GM21529 (cell line): ENCODE measurements around the gene GCAT.

Source experiments
- ATAC-seq: cut with Tn5 transposase; IDR thresholded peaks from one replicate; pipeline ENCODE4 v1.9.1; 2021; ENCODE audit not compliant: unreplicated experiment

GCAT gene

DNA sequence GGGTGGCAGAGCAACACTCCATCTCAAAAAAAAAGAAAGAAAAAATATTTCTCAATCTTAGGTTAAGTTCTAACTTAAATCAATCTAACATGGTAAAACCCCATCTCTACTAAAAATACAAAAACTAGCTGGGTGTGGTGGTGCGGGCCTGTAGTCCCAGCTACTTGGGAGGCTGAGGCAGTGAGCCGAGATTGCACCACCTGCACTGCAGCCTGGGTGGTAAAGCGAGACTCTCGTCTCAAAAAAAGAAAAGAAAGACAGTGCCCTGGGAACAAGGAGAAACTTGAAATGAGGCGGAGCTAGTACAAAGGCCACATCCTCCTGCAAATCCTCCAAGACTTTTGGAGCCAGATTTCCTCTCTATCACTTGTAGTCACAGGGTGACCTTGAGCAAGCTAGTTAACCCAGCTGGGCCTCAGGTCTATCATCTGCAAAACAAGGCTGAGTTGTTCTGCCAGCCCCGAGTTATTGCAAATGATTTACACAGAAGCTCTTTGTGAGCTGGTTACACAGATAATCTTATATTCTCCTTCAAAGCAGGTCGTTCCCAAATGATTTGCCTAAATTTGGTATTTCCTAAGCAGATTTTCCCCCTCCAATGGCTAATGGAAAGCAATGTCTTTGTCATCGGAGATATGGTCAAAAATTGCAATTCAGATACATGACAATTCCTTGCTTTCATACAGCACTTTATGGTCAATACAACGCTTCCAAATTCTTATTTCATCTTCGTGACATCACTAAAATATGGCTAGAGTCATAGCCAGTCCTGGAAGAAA lies 34.5 kb downstream of the GCAT start:
- no peak for ATAC-seq

DNA sequence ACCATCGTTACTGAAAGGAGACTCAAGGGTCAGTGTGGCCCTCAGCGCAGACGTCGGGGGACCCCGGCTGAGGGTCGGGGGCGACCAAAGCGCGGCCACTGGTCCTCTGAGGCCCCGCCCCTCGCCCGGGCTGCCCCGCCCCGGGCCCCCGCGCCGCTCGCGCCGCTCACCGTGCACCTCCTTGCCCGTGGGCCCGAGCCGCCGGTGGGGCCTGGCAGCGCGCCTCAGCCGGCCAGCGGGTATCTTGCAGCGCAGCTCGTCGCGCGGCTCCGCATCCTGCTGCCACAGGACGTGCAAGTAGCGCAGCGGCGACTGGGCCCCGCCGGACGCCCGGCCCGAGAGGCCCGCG lies 36.0 kb downstream of the GCAT start:
- peak; percentile 37 for ATAC-seq

DNA sequence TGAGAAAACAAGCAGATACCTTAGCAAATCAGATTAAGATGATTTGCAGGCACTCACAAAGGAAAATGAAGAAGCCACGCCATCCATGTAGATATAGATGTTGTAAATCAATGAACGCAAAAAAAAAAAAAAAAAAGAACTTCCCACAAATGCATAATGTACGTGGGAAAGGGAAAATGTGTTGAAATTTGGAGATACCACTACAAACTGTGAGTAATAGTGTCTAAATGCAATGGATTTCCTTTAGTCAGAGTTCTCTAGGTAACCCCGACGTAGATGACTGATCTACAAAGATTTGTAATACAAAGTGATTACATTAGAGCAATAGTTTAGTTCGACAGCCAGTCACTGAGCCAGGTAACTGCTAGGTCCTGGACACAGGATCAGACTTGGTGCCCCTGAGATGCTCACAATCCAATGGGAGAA lies 37.2 kb downstream of the GCAT start:
- no peak for ATAC-seq

DNA sequence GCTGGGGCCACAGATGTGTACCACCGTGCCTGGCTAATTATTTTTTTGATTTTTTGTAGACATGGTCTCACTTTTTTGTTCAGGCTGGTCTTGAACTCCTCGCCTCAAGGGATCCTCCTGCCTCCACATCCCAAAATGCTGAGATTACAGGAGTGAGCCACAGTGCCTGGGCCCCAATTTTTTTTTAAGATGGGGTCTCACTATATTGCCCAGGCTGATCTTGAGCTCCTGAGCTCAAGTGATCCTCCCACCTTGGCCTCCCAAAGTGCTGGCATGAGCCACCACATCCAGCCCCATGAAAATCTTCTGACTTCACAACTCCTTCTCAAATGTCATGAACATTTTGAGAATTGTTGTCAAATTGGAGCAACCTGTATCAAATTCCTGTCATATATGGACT lies 38.7 kb downstream of the GCAT start:
- ATAC-seq, result no peak

DNA sequence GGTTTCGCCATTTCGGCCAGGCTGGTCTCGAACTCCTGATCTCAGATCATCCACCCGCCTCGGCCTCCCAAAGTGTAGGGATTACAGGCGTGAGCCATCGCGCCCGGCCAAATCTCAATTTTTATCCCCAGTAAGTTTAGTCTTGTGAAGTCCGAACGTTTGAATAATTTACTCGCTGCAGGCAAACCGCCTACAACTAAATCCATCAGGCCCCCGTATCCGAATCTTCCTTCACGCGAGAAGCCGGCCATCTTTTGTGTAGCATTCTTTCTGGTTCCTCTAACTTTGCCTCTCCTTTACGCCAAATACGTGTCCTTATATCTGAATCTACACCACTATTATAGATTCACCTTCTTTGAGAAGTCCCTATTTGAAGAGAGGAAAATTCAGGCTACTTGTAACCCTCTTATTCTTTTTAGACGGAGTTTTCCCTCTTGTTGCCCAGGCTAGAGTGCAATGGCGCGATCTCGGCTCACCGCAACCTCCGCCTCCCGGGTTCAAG lies 40.9 kb downstream of the GCAT start:
- ATAC-seq, result no peak

DNA sequence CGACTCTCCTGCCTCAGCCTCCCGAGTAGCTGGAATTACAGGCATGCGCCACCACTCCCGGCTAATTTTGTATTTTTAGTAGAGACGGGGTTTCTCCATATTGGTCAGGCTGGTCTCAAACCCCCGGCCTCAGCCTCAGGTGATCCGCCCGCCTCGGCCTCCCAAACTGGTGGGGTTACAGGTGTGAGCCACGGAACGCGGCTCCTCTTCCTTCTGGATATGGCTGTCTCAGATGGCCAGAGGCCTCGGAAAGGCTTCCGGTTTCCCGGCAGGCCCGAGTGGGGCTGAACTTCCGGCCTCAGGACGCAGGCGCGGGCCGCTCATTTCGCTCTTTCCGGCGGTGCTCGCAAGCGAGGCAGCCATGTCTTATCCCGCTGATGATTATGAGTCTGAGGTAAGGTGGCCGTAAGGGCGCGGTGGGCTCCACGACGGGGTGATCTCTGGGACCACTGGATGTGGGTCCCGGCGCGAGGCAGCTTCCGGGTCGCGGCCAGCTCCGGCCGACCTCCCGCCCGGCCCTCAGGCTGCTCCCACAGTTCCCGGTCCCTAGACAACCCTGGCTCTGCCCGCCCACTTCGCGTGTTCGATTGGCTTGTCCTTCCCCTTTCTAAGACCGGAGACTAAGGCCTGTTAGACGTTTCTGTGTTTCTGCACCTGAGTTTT lies 41.5 kb downstream of the GCAT start, which contains the start of gene EIF3L:
Gene EIF3L, plus strand, starts transcription at position 331 of the 663 bp plus-strand sequence. Its CDS starts 31 bp downstream, at position 362.
- peak; percentile 56 for ATAC-seq

DNA sequence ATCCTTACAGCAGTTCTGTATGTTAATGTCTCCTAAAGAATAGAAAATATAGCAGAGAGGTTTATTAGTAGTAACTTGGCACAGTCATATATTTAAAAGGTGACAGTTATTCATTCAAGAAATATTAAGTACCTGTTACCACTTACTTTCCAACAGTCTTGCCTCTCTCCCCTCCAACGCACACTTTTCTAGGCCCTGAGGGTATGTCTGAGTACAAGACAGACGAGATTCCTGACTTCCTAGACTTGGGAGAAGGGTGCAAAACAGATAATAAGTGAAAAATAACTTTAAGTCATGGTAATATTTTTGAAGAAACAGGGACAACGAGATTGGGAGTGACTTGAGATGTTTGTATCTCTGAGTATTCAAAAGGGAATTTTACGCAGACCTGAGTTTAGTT lies 43.1 kb downstream of the GCAT start:
- ATAC-seq, result no peak

DNA sequence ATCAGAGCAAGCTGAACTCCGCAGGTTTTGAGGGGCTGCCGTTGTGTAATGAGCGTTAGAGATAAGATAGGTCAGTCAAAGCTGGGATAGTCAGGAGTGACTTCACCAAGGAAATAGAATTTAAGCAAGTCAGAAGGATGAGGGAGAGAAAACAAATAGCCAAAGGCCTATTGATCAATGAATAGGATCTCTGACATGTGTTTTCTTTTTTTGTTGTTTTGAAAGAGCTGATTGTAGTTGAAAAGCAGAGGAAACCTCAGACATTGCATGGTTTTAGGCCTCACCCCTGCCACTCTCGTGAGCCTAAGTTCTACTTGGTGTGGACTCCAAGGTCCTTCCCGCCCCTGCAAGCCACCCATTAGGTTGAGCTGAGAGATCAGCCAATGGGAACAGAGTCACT lies 44.7 kb downstream of the GCAT start:
- no peak for ATAC-seq

DNA sequence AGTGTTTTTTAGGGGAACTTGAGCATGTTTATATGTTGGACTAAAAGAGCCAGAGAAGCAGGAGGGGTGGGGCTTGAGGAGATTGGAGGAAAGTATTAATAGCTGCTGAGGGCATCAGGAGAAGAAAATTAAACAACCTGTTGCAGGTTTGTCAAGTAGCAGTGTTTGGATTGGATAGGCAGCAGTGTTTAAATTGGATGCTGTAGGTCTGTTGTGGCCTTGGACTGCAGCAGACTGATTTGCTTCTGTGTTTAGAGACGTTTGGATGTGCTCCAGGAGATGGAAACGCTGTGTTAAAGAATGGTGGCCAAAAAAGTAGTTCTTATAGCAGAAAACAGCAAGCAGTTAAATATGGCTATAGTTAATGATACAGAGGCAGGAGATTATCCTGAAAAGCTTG lies 47.2 kb downstream of the GCAT start:
- no peak for ATAC-seq

DNA sequence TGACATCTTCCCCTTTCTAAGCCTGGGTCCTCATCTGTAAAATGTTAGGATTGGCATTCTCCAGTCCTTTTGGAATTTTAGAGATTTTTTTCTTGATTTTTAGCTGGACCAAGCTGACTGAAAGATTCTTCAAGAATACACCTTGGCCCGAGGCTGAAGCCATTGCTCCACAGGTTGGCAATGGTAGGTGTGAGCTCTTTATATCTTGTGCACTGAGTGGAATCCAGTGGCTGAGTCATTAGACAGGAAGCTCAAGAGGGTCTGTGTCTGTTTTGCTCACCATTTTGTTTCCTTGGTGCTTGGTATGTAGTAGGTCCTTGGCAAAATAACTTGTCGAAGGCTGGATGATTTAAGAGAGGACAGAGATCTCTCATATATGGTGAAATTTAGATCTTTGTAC lies 47.7 kb downstream of the GCAT start:
- ATAC-seq, result no peak

DNA sequence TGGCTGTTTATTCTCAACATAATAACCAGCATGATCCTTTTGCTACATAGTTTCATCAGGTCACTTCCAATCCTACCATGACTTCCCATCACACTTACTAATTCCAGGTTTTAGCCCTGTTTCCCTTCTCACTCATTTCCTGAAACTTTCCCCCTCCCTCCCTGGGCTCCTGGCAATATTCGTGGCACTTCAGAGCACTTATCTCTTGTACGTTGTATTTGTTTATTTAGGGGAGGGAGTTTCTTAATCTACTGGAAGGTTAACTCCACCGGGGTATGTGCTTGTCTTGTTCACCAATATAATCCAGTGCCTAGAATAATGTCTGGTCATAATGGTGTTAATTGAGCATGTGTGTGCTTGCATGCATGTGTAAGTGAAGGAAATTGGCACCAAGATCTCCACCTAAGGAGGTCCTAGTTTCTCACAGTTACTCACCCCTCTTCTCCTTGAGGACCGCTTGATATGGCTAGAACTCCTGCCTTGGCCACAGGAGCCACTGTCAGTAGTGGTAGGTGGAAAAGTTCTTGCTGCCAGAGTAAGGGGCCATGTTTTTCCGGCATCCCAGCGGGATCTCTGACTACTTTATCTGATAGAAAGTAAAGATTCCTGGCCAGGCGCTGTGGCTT lies 53.2 kb downstream of the GCAT start:
- ATAC-seq, result no peak

DNA sequence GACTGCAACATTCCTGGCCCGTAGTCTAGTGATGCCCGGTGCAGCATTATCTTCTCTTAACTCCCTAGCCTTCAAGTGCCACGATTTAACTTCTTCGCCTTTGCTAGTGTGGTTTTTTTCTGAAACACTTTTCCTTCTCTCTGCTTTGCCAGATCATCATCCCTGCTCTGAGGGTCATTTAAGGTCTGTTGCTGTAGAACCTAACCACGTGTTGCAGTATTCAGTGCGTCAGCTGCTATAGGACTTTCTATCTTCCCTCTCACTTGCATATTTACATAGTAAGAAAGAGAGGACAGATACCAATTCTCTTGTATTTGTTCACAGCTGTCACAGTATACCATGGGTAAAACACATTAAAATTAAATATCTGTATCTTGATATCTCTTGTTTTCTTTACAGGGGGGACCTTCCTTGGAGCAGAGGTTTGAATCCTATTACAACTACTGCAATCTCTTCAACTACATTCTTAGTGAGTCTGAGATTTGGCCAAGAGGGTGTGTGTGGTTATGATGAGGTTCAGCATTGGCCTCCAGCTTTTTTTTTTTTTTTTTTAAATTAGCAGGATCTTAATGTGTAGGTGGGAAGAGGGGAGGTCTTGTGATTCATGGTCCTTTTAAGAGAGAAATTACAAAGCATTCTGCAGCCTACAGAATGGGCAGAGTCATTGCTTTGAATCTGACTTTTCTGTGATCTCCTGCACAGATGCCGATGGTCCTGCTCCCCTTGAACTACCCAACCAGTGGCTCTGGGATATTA lies 55.0 kb downstream of the GCAT start:
- no peak for ATAC-seq

DNA sequence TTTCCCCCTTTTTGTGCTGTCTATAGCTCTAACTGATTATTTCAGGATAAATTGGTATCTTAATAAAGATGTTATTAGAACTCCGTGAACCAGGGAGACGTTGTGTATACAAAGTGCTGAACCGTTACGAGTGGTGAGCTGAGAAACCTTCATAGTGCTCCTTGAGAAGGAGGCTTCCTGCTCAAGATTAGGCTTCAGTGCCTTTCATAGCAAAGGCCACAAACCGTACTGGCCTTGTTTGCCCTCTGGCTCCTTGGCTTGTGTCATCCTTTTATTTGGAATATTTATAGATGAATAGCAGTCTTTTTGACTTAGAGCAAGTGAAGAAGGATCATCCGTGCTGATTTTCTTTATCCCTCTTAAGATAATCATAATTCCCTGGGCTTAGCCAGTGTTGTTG lies 57.8 kb downstream of the GCAT start:
- no peak for ATAC-seq
